GM21390 (cell line): ENCODE data around the gene CHAF1B.
"Not testable (repeated sequence)": the region's sequence is repeated elsewhere in the genome, so short reads cannot be mapped to it uniquely, and the experiment has no call there.

Experiments
- ATAC-seq: cut with Tn5 transposase; IDR thresholded peaks from one replicate; pipeline ENCODE4 v1.9.1; 2021; ENCODE audit not compliant: unreplicated experiment

The CHAF1B gene

DNA sequence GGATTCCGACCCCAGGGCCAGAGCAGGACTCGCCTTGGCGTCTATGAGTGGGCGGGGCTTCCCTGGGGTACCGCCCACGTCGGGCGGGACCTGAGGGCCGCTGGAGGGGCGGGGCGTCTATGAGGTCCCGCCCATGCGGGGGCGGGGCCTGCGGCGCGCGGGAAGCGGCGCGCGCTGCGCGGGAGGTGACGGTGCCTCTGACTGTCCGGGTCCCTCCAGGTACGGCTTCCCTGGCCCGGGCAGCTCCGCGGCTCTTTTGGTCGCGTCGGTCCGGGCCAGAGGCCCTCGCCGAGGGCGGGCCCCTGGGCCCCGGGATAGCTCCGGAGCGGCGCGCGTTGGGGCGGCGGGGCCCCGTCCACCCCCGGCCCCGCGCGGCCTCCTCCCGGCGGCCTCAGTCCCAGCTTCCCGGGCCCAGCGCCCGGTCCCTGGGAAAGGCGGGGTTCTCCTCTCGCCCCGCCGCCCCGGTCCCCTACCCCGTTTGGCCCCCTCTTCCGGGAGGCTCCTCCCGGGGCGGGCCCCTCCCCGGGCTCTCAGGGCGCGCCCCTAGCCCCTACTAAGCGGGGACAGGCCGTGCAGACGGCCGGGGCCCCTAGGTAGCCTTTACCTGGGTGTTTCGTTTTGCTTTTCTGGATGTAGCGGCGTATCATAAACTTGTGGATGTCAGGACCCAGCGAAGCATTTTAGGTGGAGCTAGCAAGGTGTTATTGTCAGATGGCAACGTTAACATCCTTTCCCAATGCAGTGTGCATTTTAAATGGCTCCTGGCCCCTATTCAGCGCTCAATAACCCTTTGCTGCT, at the start of gene CHAF1B:
CHAF1B (plus strand) TSS at position 160 of the 798 bp plus-strand sequence. CDS start 745 bp downstream, outside the sequence.
- ATAC-seq: peak; percentile 88

GRCh38 chr21:36337099-36337509, 48.1 kb upstream of the CHAF1B start:
- ATAC-seq: no peak

- no peak for ATAC-seq
Measured at GRCh38 chr21:36338975-36339374, 46.2 kb upstream of the CHAF1B start.

- not testable (repeated sequence) for ATAC-seq
Measured at GRCh38 chr21:36342581-36342980, 42.6 kb upstream of the CHAF1B start.

GRCh38 chr21:36344931-36345330, 40.3 kb upstream of the CHAF1B start:
- no peak for ATAC-seq

- ATAC-seq: no peak
Measured at GRCh38 chr21:36347278-36347961, 37.8 kb upstream of the CHAF1B start.

- no peak for ATAC-seq
Measured at GRCh38 chr21:36347962-36348328, 37.2 kb upstream of the CHAF1B start.

DNA sequence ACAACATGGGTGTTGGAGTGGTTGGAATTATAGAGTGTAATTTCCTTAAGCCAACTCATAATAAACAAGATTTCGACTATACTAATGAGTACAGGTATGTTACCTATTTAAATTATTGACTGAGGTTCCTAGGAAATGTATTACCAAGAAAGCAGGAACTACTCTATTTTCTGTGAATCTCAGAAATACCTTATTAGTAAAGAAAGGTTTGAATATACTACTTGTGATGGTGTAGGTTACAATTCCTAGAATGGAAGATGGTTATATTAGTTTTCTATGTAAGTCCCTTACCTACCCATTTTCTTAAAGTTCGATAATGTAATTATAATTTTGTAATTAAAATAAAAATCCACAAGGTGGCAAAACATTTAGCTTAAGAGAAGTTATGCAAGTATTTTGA, 35.9 kb upstream of the CHAF1B start:
- no peak for ATAC-seq

DNA sequence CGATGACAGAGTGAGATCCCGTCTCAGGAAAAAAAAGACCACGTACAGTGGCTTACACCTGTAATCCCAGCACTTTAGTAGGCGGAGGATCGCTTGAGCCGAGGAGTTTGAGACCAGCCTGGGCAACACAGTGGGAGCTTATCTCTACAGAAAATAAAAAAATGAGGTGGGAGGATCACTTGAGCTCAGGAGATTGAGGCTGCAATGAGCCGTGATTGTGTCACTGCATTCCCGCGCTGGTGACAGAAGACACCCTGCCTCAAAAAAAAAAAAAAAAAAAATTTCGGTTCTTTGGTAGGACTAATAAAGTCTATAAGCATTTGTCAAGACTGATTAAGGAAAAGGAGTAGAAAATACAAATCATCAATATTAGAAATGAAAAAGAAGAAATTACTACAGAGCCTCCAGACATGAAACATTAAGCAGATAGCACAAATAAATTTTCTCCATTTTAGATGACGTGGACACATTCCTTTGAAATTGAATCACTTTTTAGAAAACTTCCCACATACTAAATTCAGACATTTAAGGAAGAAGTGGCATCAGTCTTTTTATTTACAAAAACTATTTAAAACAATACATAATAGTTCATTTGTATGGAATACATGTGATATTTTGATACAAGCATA, 34.8 kb upstream of the CHAF1B start:
- no peak for ATAC-seq

GRCh38 chr21:36354918-36355680, 30.1 kb upstream of the CHAF1B start:
- ATAC-seq: no peak

DNA sequence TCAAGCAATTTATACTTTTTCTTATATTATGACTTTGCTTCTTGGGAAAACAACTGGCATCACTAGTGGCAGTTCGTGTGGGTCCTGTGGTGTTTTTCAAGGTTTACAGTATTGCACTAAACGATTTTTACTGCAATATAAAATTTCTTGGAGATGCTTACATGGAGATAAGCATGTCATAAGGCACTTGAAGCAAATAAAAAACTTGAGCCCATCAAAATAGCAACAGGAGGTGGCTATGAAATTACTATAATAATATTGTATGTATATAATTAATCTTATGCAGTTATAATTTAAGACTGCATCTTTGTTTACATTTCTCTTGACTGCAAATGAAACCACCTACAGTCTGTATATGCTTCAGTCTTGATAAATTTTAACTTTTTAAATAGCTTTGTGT, 29.3 kb upstream of the CHAF1B start:
- no peak for ATAC-seq

DNA sequence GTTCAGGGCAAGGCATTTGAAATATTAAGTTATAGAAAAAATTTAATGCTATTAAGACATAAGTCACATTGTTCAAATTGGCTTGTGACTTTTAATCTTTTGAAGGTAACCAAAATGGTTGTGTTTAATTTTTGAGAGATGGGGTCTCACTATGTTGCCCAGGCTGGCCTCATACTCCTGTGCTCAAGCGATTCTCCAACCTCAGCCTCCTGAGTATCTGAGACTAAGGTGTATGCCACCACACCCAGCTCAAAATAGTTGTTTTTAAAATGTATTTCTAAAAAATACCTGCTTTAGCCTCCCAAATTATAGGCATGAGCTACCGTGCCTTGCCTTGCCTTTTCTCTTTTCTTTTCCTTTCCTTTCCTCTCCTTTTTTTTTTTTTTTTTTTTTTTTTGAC, 26.0 kb upstream of the CHAF1B start:
- no peak for ATAC-seq

- ATAC-seq: no peak
Measured at GRCh38 chr21:36369064-36369685, 16.0 kb upstream of the CHAF1B start.

DNA sequence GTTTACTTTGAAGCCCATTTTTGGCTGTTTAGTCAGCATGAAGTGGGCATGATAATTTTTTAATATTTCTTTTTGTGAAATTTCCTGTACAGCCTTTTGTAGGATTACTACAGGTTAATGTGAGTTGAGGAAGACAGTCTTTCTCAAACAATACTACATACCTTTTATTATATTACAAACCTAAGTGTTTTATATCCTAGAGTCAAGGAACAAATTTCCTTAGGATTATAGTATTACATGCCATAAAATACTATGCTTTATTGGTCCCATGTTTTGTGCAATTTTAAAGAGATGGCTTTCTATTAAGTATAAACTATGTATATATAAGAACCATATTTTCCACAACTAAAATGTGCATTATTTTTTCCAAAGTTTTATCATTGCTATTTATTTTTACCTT, 9.2 kb upstream of the CHAF1B start:
- no peak for ATAC-seq

- ATAC-seq: no peak
Measured at GRCh38 chr21:36377391-36377842, 7.8 kb upstream of the CHAF1B start.

DNA sequence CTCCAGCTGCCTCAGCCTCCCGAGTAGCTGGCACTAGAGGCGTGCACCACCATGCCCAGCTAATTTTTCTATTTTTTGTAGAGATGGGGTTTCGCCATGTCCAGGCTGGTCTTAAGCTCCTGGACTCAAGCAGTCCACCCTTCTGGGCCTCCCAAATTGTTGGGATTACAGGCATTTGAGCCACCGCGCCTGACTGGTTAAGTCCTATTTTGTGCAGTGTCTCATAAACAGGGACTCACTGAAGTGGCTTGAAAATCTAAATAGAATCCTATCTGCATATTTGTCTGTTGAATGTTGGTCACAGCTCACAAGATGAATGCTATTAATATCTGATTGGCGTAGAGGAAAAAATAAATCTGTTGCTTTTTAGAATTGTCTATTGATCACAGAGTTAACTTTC, 5.9 kb upstream of the CHAF1B start:
- no peak for ATAC-seq

DNA sequence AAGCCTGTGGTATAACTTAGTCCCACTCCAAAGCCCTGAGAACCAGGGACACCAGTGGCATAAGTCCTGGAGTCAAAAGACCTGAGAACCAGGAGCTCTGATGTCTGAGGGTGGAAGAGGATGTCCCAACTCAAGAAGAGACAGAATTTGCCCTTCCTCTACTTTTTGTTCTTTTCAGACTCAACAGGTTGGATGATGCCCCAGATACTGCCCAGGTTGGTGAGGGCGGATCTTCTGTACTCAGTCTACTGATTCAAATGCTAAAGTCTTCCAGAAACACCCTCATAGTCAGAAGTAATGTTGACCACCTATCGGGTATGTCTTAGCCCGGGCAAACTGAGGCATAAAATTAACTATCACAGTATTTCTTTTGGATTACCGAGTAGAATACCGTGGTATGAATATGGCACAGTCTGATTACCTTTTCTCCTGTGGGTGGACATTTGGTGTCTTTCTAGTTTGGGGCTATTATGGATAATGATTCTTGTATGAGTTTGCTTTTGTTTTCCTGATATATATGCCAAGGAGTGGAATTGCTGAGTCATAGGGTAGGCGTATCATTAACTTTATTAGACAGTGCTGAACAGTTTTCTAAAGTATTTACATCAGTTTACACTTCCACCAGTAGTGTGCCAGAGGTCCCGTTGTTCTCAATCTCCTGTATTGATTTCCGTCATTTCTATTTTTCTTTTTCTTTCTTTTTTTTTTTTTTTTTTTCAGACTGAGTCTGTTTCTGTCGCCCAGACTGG, 3.2 kb upstream of the CHAF1B start:
- ATAC-seq: no peak

- not testable (repeated sequence) for ATAC-seq
Measured at GRCh38 chr21:36382722-36383121, 2.5 kb upstream of the CHAF1B start.

- no peak for ATAC-seq
Measured at GRCh38 chr21:36384885-36385232, 333 bp upstream of the CHAF1B start.

- no peak for ATAC-seq
Measured at GRCh38 chr21:36386031-36386642, 945 bp downstream of the CHAF1B start.
